Lower lobe of right lung (tissue), 2 donors: ENCODE results near the gene IFI27L1. TPM values are rescaled to one million over a fixed set of nuclear protein-coding genes. Genes with fewer than 3 reads are reported as not detected.
A peak's percentile ranks its signal among the peaks of the same experiment; 100 is the strongest.

Source experiments
- ATAC-seq, 2 donors: fragments of 200-7000 bp; cut with Tn5 transposase; one replicate each; pipeline ENCODE4 v1.9.1; 2020 to 2022; ENCODE audit warnings: mild to moderate bottlenecking in 2 of 2, moderate library complexity in 2 of 2
- DNase-seq: peaks from one replicate; pipeline ENCODE4 v3.0.0-alpha.2; 2020
- H3K27ac ChIP-seq: fragments of 200-600 bp; one replicate; pipeline ENCODE4 v1.8.0; 2022
- H3K27me3 ChIP-seq: fragments of 200-600 bp; one replicate; pipeline ENCODE4 v1.8.0; 2022; ENCODE audit warnings: low read depth
- H3K36me3 ChIP-seq: fragments of 200-600 bp; one replicate; pipeline ENCODE4 v1.8.0; 2022; ENCODE audit warnings: mild to moderate bottlenecking
- H3K4me1 ChIP-seq: fragments of 200-600 bp; one replicate; pipeline ENCODE4 v1.8.0; 2022
- H3K4me3 ChIP-seq: fragments of 200-600 bp; one replicate; pipeline ENCODE4 v1.8.0; 2022; ENCODE audit warnings: mild to moderate bottlenecking
- H3K9me3 ChIP-seq: fragments of 200-600 bp; one replicate; pipeline ENCODE4 v1.8.0; 2022
- CTCF ChIP-seq: fragments of 200-600 bp; IDR thresholded peaks from one replicate; pipeline ENCODE4 v1.8.0; 2022; ENCODE audit warnings: antibody characterized with exemption, mild to moderate bottlenecking
- intact Hi-C: fragments of 100-400 bp; cut with DNase I; formaldehyde crosslinking; loops from one replicate; pipeline ENCODE4 v1.11.0; 2022
- total RNA-seq: library from RNA; stranded (reverse); fragmentation: NEBNext Ultra II Directional; extraction: Animal tissue kit (Norgen Biotek cat#: 25700); gene quantifications from one replicate; pipeline ENCODE4 v1.2.1, GENCODE V29; 2021
- donor health status: DM: no; HTN: yes; CAD: no; lungs with severe emphysema.

The IFI27L1 gene
- total RNA-seq, 1 donor from 2014 or later = 10.9 TPM

GRCh38 chr14:94138251-94138650 is 57.1 kb downstream of the IFI27L1 start:
- Histone ChIP-seq H3K9me3 (no peaks in the 10 kb centered on the region), H3K27ac (no peak overlapping the region), H3K36me3 (no peaks in the 10 kb centered on the region), H3K4me1 (peaks cover 7% of the 10 kb centered on the region), H3K27me3 (no peaks in the 10 kb centered on the region), H3K4me3 (no peak overlapping the region)
- peak; percentile 49 to 72 for ATAC-seq
- intact Hi-C loops = no loop called here
- DNase-seq = no peak
- TF ChIP-seq CTCF = no peak

GRCh38 chr14:94139006-94139405 is 57.9 kb downstream of the IFI27L1 start:
- intact Hi-C loops = no loop called here
- H3K4me1 ChIP-seq = peaks cover 7% of the 10 kb centered on the region

GRCh38 chr14:94139421-94139820 is 58.3 kb downstream of the IFI27L1 start:
- H3K27ac ChIP-seq = no peak overlapping the region
- H3K4me3 ChIP-seq = no peak overlapping the region
- intact Hi-C loops = no loop called here
- DNase-seq (no peak), ATAC-seq (no peak)
- peaks cover 7% of the 10 kb centered on the region for H3K4me1 ChIP-seq
- no peak for TF ChIP-seq CTCF
- no peaks in the 10 kb centered on the region for H3K9me3 ChIP-seq
- no peaks in the 10 kb centered on the region for H3K27me3 ChIP-seq
- no peaks in the 10 kb centered on the region for H3K36me3 ChIP-seq

More at GRCh38 chr14:94139006-94139405, 57.9 kb downstream of the IFI27L1 start:
- no peak overlapping the region for H3K4me3 ChIP-seq
- no peak overlapping the region for H3K27ac ChIP-seq
- no peaks in the 10 kb centered on the region for H3K27me3 ChIP-seq
- no peak for TF ChIP-seq CTCF
- DNase-seq (no peak), ATAC-seq (no peak)
- no peaks in the 10 kb centered on the region for H3K36me3 ChIP-seq
- H3K9me3 ChIP-seq = no peaks in the 10 kb centered on the region

GRCh38 chr14:94142247-94142646 is 61.1 kb downstream of the IFI27L1 start:
- intact Hi-C loops = no loop called here
- no peaks in the 10 kb centered on the region for H3K36me3 ChIP-seq
- no peak overlapping the region for H3K27ac ChIP-seq
- peaks cover 6% of the 10 kb centered on the region for H3K4me1 ChIP-seq
- no peak for TF ChIP-seq CTCF
- no peak for DNase-seq
- H3K9me3 ChIP-seq = no peaks in the 10 kb centered on the region
- H3K4me3 ChIP-seq = no peak overlapping the region
- no peak for ATAC-seq
- no peaks in the 10 kb centered on the region for H3K27me3 ChIP-seq

- Histone ChIP-seq H3K4me1 (peaks cover 6% of the 10 kb centered on the region), H3K4me3 (no peak overlapping the region), H3K9me3 (no peaks in the 10 kb centered on the region), H3K27ac (no peak overlapping the region), H3K27me3 (no peaks in the 10 kb centered on the region), H3K36me3 (no peaks in the 10 kb centered on the region)
- no peak for TF ChIP-seq CTCF
- intact Hi-C loops = no loop called here
- ATAC-seq (no peak), DNase-seq (no peak)
Measured at GRCh38 chr14:94142836-94143235, 61.7 kb downstream of the IFI27L1 start.

GRCh38 chr14:94143239-94143638 is 62.1 kb downstream of the IFI27L1 start:
- no peak for DNase-seq
- Histone ChIP-seq H3K36me3 (no peaks in the 10 kb centered on the region), H3K27ac (no peak overlapping the region), H3K4me1 (peaks cover 6% of the 10 kb centered on the region), H3K4me3 (no peak overlapping the region), H3K9me3 (no peaks in the 10 kb centered on the region), H3K27me3 (no peaks in the 10 kb centered on the region)
- no peak for ATAC-seq
- intact Hi-C loops = no loop called here
- TF ChIP-seq CTCF = no peak
